Measurements from ENCODE around the gene KIT.

Gene KIT

DNA sequence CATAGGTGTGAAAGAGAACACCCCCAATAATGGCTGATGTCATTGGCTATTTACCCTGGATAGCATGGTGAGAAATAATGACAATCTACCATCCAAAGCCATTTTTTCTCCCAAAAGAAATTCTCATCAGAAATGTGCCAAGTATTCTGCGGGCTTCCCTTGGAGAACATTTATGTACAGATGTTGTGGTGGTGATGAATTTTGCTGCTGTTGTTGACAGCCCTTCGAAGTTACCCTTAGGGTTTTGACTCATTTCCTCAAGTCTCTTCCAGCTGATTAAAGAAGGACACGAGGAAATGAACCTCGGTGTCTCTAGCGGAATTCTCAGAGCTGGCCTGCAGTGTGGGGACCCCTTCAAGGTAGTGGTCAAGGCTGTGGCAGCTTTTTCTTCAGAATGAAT is 3.4 kb downstream of the KIT start:
- no peak for DNase-seq

GRCh38 chr4:54661686-54662085 is 3.9 kb downstream of the KIT start:
- no peak for DNase-seq

GRCh38 chr4:54662123-54662522 is 4.4 kb downstream of the KIT start:
- DNase-seq: no peak

GRCh38 chr4:54662901-54663585 is 5.3 kb downstream of the KIT start:
- DNase-seq: no peak

GRCh38 chr4:54664400-54664799 is 6.6 kb downstream of the KIT start:
- DNase-seq: no peak

- no peak for DNase-seq
These were observed 10.4 kb downstream of the KIT start for GRCh38 chr4:54668014-54668611.

- no peak for DNase-seq
These were observed 12.1 kb downstream of the KIT start for GRCh38 chr4:54669831-54670230.

GRCh38 chr4:54675721-54676461 is 18.1 kb downstream of the KIT start:
- no peak for DNase-seq

GRCh38 chr4:54676658-54677057 is 18.9 kb downstream of the KIT start:
- DNase-seq: no peak

GRCh38 chr4:54677416-54677815 is 19.7 kb downstream of the KIT start:
- DNase-seq: no peak

DNA sequence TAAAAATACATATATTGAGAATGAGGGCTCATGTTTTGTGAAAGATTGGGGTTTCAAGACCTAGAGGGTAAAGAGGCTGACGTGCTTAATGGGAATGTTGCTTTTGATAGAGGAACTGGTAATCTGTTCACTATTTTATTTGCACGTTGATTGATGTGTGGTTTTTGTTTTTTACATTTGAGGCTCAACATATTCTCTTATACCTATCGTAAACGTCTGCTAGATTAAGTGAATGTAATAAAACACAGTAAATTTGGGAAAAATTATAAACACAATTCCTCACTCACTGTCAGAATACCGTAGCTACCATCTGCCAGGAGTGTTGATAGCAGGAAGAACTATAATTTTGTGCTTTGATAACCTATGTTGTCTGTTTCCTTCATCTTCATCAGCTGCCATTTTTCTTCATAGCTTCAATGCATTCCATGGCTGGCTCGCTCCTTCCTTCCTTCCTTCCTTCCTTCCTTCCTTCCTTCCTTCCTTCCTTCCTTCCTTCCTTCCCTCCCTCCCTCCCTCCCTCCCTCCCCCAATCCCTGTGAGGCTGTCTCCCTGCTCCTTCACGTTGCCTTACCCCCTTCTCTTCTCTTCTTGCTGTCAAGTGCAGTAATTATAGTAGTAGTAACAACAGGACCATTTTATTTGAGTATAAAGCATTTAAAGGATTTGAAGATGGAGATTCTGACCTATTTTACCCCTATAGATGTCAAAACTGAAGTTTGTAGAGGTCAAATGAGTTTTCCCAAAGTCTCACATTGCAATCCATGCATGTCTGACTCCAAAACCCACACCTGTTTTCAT is 20.3 kb downstream of the KIT start:
- DNase-seq: no peak

- no peak for DNase-seq
These were observed 21.1 kb downstream of the KIT start for GRCh38 chr4:54678826-54679225.

GRCh38 chr4:54679813-54680212 is 22.1 kb downstream of the KIT start:
- DNase-seq: no peak

- peak; percentile 17 for DNase-seq
These were observed 26.0 kb downstream of the KIT start for GRCh38 chr4:54683616-54684346.

DNA sequence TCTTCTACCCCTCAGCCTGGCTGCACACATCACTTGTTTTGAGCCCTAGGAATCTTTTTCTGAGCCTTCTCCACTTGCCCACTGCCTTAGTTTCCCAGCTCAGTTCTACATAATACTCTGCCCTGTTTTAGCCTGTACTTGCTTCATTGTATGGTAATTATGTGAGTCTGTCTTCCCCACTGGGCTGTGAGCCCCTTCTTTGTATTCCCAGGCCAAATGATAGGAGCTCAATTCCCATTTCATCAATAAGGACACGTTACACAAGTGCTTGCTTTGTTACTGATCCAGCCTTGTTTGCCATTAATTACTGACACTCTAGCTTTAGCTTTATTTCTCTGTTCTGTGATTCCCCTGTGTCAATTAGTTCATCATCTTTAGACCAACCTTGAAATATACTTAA is 28.1 kb downstream of the KIT start:
- no peak for DNase-seq

- DNase-seq: no peak
These were observed 30.4 kb downstream of the KIT start for GRCh38 chr4:54687887-54688841.

DNA sequence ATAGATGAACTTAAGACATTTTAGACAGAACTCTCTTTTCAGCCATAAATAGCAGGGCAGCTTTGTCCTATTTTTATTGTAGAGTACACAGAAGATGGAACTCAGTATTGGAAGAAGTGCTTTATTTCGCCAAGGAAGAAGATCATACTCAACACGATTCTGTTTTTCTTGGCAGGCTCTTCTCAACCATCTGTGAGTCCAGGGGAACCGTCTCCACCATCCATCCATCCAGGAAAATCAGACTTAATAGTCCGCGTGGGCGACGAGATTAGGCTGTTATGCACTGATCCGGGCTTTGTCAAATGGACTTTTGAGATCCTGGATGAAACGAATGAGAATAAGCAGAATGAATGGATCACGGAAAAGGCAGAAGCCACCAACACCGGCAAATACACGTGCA is 37.6 kb downstream of the KIT start:
- no peak for DNase-seq

- no peak for DNase-seq
These were observed 38.0 kb downstream of the KIT start for GRCh38 chr4:54695788-54696187.

- no peak for DNase-seq
These were observed 38.9 kb downstream of the KIT start for GRCh38 chr4:54696649-54697048.

DNA sequence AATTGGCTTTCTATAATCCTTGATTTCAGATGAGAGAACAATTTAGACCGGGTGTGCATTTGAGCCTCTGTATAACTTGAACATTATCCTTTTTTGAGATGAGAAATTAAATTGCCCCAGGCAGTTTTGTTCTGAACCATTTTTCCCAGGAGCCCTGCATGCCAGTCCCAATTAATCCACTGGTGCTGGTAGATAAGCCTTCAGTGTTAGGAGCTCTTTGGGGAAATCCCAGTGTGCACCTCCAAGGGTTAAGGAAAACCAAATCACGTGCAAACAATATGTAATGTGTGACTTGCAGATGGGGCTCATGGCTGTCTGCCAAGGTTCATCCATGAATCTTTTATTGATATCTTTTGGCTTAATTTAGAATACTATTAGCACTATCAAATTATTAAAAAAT is 43.2 kb downstream of the KIT start:
- no peak for DNase-seq

DNA sequence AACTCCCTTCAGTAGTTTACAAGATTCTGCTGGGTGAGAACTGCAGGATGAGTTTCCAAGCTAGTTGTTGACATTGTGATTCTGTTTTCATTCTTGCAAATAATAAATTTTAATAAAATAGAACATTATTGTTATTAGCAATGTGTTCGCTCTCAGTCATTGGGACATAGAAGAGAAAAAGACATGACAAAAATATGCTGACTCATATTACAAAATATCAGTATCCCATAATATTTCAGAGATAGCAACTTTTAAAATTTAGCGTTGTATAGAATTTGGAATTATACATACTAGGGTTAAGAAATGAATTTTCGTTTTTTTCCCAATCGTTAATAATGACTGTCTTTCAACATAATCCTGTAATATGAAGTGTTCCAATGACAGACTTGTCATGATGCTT is 45.4 kb downstream of the KIT start:
- DNase-seq: no peak

GRCh38 chr4:54707406-54707805 is 49.6 kb downstream of the KIT start:
- no peak for DNase-seq
